DOHH2 (cell line): ENCODE measurements around the gene IFNA1.

Source experiments
- EZH2phosphoT487 ChIP-seq: fragments of 200-600 bp; sonication (generic); IDR thresholded peaks from 2 replicates; pipeline ENCODE4 v1.6.1; 2017; ENCODE audit warnings: borderline replicate concordance, mild to moderate bottlenecking, antibody characterized with exemption, low read length, moderate library complexity, mixed read lengths
- TF ChIP-seq, protein P1 (sequence below): fragments of 200-600 bp; sonication (generic); IDR thresholded peaks from one replicate; pipeline ENCODE4 v1.5.1; 2014; ENCODE audit warnings: antibody characterized with exemption, mild to moderate bottlenecking, low read depth, low read length; ENCODE audit not compliant: poor library complexity, severe bottlenecking

DNA sequence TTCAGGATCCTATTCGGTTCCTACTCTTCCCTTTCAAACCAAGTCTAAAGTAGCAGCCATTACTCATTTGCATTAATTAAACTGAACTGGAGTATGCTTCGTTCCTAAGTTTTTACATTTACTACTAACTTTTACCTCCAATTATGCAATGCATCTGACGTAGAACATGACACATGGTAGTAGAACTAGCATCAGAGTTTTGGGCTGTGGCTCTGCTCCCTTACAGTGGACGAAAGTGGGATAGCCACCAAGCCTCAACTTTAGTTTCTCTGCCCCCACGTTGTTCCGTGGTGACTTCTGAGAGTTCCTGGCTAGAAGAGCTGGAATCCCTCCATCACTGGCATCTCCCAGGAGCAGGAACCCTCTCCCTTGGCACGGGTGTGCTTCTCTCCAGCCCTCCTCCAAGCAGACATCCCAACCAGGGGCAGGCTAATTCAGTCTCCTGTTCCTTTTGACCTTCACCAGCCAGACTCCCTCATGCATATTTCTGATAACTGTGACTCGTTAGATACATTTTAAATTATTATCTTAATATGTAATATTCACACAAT is 39.0 kb downstream of the IFNA1 start:
- TF ChIP-seq, protein P1, sequence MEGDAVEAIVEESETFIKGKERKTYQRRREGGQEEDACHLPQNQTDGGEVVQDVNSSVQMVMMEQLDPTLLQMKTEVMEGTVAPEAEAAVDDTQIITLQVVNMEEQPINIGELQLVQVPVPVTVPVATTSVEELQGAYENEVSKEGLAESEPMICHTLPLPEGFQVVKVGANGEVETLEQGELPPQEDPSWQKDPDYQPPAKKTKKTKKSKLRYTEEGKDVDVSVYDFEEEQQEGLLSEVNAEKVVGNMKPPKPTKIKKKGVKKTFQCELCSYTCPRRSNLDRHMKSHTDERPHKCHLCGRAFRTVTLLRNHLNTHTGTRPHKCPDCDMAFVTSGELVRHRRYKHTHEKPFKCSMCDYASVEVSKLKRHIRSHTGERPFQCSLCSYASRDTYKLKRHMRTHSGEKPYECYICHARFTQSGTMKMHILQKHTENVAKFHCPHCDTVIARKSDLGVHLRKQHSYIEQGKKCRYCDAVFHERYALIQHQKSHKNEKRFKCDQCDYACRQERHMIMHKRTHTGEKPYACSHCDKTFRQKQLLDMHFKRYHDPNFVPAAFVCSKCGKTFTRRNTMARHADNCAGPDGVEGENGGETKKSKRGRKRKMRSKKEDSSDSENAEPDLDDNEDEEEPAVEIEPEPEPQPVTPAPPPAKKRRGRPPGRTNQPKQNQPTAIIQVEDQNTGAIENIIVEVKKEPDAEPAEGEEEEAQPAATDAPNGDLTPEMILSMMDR = no peak
- no peak for TF ChIP-seq EZH2phosphoT487
